Hematopoietic multipotent progenitor cell treated with erythropoietin and hydrocortisone succinate and interleukin-3 and kit ligand, for 17 days (in vitro differentiated cells): ENCODE data around the gene COPG1.
A peak's percentile ranks its signal among the peaks of the same experiment; 100 is the strongest.

Experiments
- DNase-seq: peaks from one replicate; pipeline ENCODE4 v3.0.0-alpha.2; 2015; ENCODE audit warnings: low spot score

The COPG1 gene

GRCh38 chr3:129280183-129280582 lies 30.8 kb downstream of the COPG1 start:
- DNase-seq = no peak

GRCh38 chr3:129281726-129282125 lies 32.3 kb downstream of the COPG1 start:
- no peak for DNase-seq

- no peak for DNase-seq
Observed at GRCh38 chr3:129282727-129283327, 33.4 kb downstream of the COPG1 start.

DNA sequence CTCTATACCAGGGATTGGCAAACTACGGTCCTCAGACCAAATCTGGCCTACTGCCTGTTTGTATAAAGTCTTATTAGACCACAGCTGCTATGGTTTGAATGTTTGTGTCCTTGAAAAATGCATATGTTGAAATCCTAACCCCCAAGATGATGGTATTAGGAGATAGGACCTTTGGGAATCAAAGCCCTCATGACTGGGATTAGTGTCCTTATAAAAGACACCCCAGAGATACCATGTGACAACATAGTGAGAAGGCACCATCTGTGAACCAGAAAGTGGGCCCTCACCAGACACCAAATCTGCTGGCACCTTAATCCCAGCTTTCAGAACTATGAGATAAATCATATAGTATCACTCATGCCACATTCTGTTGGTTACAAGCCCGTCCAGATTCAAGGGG lies 36.7 kb downstream of the COPG1 start:
- no peak for DNase-seq

DNA sequence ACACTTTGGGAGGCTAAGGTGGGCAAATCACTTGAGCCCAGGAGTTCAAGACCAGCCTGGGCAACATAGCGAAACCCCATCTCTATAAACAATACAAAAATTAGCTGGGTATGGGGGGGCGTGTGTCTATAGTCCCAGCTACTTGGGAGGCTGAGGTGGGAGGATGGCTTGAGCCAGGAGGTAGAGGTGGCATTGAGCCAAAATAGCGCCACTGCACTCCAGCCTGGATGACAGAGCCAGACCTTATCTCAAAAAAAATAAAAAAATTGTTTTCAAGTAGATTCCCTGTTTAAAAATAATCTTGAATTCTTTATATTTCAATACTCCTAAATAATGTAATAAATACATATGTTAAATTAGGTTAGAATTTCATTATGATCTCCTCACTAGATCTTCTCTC lies 39.0 kb downstream of the COPG1 start:
- peak; percentile 57 for DNase-seq

DNA sequence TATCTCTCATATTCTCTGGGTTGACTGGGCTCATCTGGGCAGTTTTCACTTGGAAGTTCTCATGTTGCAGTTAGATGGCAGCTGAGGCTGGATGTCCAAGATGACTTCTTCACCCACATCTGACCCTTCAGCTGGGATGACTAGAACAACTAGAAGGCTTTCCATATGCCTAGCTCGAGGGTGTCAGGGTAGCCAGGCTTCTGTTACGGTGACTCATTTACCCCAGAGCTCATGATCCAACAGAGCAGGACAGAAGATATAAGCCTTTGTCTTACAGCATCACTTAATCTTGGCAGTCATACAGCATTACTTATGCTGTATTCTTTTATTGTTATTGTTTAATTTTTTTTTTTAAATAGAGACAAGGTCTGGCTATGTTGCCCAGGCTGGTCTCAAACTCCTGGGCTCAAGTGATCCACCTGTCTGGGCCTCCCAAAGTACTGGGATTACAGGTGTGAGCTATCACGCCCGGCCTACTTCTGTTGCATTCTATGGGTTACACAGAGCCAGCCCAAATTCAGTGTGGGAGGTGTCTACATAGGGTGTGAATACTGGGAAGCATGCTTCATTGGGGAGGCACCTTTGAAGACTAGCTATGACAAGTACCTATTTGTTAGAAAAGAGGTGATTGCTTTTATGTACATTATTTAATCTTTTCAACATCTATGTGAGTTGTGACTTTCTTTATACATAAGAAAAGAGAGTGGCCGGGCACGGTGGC lies 40.0 kb downstream of the COPG1 start:
- no peak for DNase-seq

DNA sequence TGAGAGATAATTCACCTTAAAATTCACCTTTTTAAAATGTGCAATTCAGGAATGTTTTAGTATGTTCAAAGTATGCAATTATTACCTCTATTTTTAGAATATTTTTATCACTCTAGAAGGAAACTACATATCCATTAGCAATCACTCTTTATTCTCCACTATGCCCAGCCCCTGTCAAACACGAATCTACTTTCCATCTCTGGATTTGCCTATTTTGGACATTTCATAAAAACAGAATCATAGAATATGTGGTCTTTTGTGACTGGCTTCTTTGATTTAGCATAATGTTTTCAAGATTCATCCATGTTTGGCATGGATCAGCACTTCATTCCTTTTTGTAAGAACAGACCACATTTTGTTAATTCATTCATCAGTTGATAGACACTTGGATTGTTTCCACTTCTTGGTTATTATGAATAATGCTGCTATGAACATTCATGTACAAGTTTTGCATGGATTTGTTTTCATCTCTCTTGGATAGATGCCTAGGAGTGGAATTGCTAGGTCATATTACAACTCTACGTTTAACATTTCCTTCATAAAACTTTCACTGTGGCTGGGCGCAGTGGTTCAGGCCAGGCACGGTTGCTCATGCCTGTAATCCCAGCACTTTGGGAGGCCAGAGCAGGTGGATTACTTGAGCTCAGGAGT lies 42.0 kb downstream of the COPG1 start:
- no peak for DNase-seq

DNA sequence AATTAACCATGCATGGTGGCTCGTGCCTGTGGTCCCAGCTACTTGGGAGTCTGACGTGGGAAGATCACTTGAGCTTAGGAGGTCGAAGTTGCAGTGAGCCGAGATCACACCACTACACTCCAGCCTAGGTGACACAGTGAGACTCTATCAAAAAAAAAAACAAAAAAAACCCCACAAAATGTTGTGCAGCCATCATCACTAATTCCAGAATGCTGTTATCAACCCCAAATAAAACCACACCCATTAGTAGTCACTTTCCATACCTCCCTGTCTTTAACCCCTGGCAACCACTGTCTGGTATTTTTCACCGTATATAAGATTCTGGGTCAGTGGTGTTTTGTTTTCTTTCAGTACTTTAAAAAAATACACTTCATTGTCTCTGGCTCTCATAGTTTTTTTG lies 45.9 kb downstream of the COPG1 start:
- peak; percentile 40 for DNase-seq

GRCh38 chr3:129304146-129304961 lies 54.9 kb downstream of the COPG1 start:
- DNase-seq = no peak

- no peak for DNase-seq
Observed at GRCh38 chr3:129304962-129305222, 55.5 kb downstream of the COPG1 start.

- DNase-seq = peak; percentile 67
Observed at GRCh38 chr3:129305592-129306091, 56.2 kb downstream of the COPG1 start.

DNA sequence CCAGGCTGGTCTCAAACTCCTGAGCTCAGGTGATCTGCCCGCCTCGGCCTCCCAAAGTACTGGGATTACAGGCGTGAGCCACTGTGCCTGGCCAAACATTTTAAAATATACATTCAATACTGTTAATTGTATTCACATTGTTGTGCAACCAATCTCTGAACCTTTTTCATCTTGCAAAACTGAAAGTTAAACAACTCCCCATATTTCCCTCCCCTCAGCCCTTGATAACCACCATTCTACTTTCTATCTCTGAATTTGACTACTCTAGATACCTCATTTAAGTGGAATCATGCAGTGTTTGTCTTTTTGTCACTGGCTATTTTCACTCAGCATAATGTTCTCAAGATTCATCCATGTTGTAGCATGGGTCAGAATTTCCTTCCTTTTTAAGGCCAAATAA lies 59.2 kb downstream of the COPG1 start:
- DNase-seq = no peak

GRCh38 chr3:129310111-129311011 lies 61.0 kb downstream of the COPG1 start:
- no peak for DNase-seq

DNA sequence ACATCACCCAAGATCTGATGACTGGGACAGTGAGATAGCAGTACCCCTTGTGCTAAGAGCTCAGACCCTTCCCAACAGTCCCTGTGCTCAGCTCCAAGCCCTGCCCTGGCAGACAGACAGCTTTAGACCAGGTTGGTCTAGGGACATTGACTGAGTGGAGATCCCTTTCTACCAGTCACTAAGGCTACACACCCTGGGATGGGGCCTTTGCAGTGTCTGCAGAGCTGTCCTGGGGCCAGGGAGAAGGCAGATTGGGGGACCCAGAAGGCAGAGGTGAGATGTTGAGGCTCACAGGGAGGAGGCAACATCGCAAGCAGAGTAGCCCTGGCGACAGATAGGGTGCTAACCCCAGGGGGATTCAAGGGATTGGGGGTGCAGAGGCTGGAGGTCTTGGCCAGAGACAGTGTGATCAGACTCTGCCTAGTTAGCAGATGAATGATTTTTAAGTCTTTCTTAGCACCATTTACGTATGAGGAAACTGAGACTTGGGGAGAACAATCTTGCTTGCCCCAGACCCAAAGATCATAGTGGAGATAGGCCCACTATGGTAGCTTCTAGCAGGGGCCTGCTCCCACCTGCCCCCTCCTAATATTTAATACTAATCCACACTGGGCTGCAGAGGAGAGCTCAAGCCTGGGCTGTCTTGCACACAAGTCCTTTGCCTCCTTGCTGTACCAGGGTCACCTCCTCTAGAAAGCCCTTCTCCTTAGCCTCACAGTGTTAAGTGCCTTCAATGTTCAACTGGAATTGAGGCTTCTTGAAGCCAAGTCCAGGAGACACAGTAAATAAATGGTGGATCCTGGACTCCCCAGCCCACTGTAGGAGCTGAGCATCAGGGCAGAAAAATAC lies 61.9 kb downstream of the COPG1 start:
- no peak for DNase-seq

DNA sequence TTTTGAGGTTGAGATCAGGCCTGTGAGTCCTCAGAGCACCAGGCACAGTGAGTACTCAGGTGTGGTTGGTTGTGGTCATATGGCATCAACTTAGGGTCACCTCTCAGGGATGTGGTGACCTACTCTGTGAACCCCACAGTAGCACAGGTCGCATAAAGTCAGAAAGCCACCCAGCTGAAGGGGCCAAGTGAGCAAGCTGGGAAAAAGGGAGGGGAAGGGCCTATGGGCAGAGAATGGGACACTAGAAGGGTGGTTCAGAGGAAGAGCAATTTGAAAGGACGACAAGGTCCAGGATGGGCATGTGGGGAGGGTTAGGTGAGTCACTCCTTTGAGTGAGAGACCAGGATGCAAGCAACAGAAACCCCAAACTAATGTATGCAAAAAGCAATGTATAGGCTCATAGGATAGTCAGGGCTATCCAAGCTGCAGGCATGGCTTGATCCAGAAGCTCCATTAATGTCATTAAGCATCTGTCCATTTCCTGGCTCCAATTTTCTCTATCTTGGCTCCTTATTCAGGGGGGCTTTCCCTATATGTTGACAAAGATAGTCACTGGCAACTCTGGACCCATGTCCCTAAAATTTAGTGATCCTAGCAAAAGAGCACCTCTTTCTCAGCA lies 62.7 kb downstream of the COPG1 start:
- DNase-seq = no peak

GRCh38 chr3:129312671-129313414 lies 63.4 kb downstream of the COPG1 start:
- peak; percentile 53 for DNase-seq

GRCh38 chr3:129313415-129313664 lies 63.9 kb downstream of the COPG1 start:
- DNase-seq = peak; percentile 38

- DNase-seq = peak; percentile 55
Observed at GRCh38 chr3:129313665-129314385, 64.4 kb downstream of the COPG1 start.
